ENCODE results near the gene GPALPP1.
A peak's percentile ranks its signal among the peaks of the same experiment; 100 is the strongest.
"Not testable (repeated sequence)": the region's sequence is repeated elsewhere in the genome, so short reads cannot be mapped to it uniquely, and the experiment has no call there.

GPALPP1 gene

GRCh38 chr13:44989071-44989889 lies at the start of gene GPALPP1, which contains the start of gene NUFIP1:
Gene GPALPP1 (plus strand): TSS chr13:44989538. CDS start chr13:44989655, 117 bp downstream.
Gene NUFIP1 (minus strand): TSS chr13:44989471. CDS start chr13:44989436, 35 bp downstream.
- FAIRE-seq: peak; percentile 91

GRCh38 chr13:44943411-44943810 lies 45.9 kb upstream of the GPALPP1 start:
- FAIRE-seq; DNase-seq (ENCODE audit: extremely low spot score, insufficient read length, low read depth): not testable (repeated sequence)

More at GRCh38 chr13:44989071-44989889, at the start of gene GPALPP1, which contains the start of gene NUFIP1:
- DNase-seq (ENCODE audit: extremely low spot score, insufficient read length, low read depth): peak; percentile 97

GRCh38 chr13:44951184-44951583 lies 38.2 kb upstream of the GPALPP1 start:
- DNase-seq (ENCODE audit: extremely low spot score, insufficient read length, low read depth): no peak
- no peak for FAIRE-seq

GRCh38 chr13:44952671-44953070 lies 36.7 kb upstream of the GPALPP1 start:
- DNase-seq (ENCODE audit: extremely low spot score, insufficient read length, low read depth): no peak
- no peak for FAIRE-seq

GRCh38 chr13:44954224-44954623 lies 35.1 kb upstream of the GPALPP1 start:
- no peak for FAIRE-seq
- no peak for DNase-seq (ENCODE audit: extremely low spot score, insufficient read length, low read depth)

- DNase-seq (ENCODE audit: extremely low spot score, insufficient read length, low read depth) (no peak), FAIRE-seq (no peak)
Observed at GRCh38 chr13:44955406-44955805, 33.9 kb upstream of the GPALPP1 start.

GRCh38 chr13:44961997-44962396 lies 27.3 kb upstream of the GPALPP1 start:
- FAIRE-seq: no peak

GRCh38 chr13:44967704-44968433 lies 21.5 kb upstream of the GPALPP1 start:
- FAIRE-seq (no peak), DNase-seq (ENCODE audit: extremely low spot score, insufficient read length, low read depth) (no peak)

More at GRCh38 chr13:44961997-44962396, 27.3 kb upstream of the GPALPP1 start:
- DNase-seq (ENCODE audit: extremely low spot score, insufficient read length, low read depth): no peak

GRCh38 chr13:44968434-44968815 lies 20.9 kb upstream of the GPALPP1 start:
- no peak for FAIRE-seq
- no peak for DNase-seq (ENCODE audit: extremely low spot score, insufficient read length, low read depth)

GRCh38 chr13:44969551-44970484 lies 19.5 kb upstream of the GPALPP1 start:
- peak; percentile 73 for FAIRE-seq
- DNase-seq (ENCODE audit: extremely low spot score, insufficient read length, low read depth): no peak

GRCh38 chr13:44971656-44972595 lies 17.4 kb upstream of the GPALPP1 start:
- no peak for FAIRE-seq
- no peak for DNase-seq (ENCODE audit: extremely low spot score, insufficient read length, low read depth)

- peak; percentile 55 for FAIRE-seq
Observed at GRCh38 chr13:44972956-44973581, 16.3 kb upstream of the GPALPP1 start.

GRCh38 chr13:44974056-44974793 lies 15.1 kb upstream of the GPALPP1 start:
- no peak for DNase-seq (ENCODE audit: extremely low spot score, insufficient read length, low read depth)
- FAIRE-seq: peak; percentile 87

More at GRCh38 chr13:44972956-44973581, 16.3 kb upstream of the GPALPP1 start:
- DNase-seq (ENCODE audit: extremely low spot score, insufficient read length, low read depth): no peak

GRCh38 chr13:44976196-44976595 lies 13.1 kb upstream of the GPALPP1 start:
- no peak for DNase-seq (ENCODE audit: extremely low spot score, insufficient read length, low read depth)
- peak; percentile 29 for FAIRE-seq

- FAIRE-seq (no peak), DNase-seq (ENCODE audit: extremely low spot score, insufficient read length, low read depth) (no peak)
Observed at GRCh38 chr13:44976949-44977583, 12.3 kb upstream of the GPALPP1 start.

GRCh38 chr13:44978328-44978727 lies 11.0 kb upstream of the GPALPP1 start:
- FAIRE-seq: peak; percentile 59
- no peak for DNase-seq (ENCODE audit: extremely low spot score, insufficient read length, low read depth)

GRCh38 chr13:44989941-44990340 lies 603 bp downstream of the GPALPP1 start:
- FAIRE-seq (no peak), DNase-seq (ENCODE audit: extremely low spot score, insufficient read length, low read depth) (no peak)

All from GM18507 (cell line).